BJ (cell line): ENCODE data around the gene ERBIN. TPM values are rescaled to one million over a fixed set of nuclear protein-coding genes. Genes with fewer than 3 reads are reported as not detected.
"Not testable (repeated sequence)": the region's sequence is repeated elsewhere in the genome, so short reads cannot be mapped to it uniquely, and the experiment has no call there.

Experiments used
- CTCF ChIA-PET: fragments of 350-600 bp; formaldehyde crosslinking; extraction: SDS; loops from one replicate; lab custom pipeline; 2021; ENCODE audit warnings: antibody characterized with exemption, inconsistent platforms; lab: Yijun Ruan, JAX
- POLR2A ChIA-PET: fragments of 300-600 bp; sonication (Branson Sonifier 250); formaldehyde crosslinking; extraction: SDS; loops from one replicate; lab custom pipeline; 2021; ENCODE audit warnings: antibody characterized with exemption; lab: Charles Lee
- DNase-seq: peaks from one replicate; pipeline ENCODE4 v3.0.0-alpha.2; 2011; ENCODE audit warnings: low read depth
- H3K27me3 ChIP-seq: 2 replicates; pipeline ENCODE4 v1.6.0; 2011; ENCODE audit warnings: low read length; ENCODE audit not compliant: control insufficient read depth, insufficient read depth
- H3K36me3 ChIP-seq: 2 replicates; pipeline ENCODE4 v1.5.1; 2011; ENCODE audit warnings: low read length; ENCODE audit not compliant: control insufficient read depth, insufficient read depth
- H3K4me3 ChIP-seq: 2 replicates; pipeline ENCODE4 v1.5.1; 2011; ENCODE audit warnings: low read depth, mild to moderate bottlenecking, control low read depth, low read length
- polyA plus RNA-seq: library from polyadenylated mRNA; depleted of rRNA; stranded (reverse); fragments of >200 nt; gene quantifications from 2 replicates; pipeline ENCODE4 v1.2.3, GENCODE V29; 2011
- TF ChIP-seq, protein P1 (sequence below): IDR thresholded peaks from 2 replicates; pipeline ENCODE4 v1.5.1; 2011; ENCODE audit warnings: low read depth, mild to moderate bottlenecking, control low read depth, inconsistent platforms, low read length, moderate library complexity; ENCODE audit not compliant: insufficient read depth

ERBIN gene
- polyA plus RNA-seq, 1 experiment: 26.0 TPM

DNA sequence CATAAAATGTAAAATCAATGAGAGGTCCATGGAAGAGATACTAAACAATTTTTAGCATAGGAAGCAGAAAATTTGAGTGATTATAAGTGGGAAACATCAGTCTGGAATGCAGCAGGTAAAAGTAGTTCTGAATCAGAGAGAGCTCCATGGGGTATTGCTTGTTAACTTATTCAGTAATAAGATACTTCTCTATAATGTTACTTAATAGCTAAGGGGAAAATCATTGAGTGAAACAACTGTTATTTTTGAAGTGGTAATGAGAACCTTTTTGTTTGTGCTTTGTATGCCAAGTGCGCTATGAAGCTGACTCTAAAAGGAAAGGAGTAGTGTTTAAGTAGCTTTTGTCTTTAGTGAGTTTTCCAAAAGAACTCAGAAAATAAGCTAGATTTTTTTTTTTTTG, 95.2 kb downstream of the ERBIN start:
- Histone ChIP-seq H3K4me3 (no peak overlapping the region), H3K27me3 (no peaks in the 10 kb centered on the region), H3K36me3 (no peaks in the 10 kb centered on the region; the same call in 1 of the 2 replicates)
- TF ChIP-seq, protein P1, sequence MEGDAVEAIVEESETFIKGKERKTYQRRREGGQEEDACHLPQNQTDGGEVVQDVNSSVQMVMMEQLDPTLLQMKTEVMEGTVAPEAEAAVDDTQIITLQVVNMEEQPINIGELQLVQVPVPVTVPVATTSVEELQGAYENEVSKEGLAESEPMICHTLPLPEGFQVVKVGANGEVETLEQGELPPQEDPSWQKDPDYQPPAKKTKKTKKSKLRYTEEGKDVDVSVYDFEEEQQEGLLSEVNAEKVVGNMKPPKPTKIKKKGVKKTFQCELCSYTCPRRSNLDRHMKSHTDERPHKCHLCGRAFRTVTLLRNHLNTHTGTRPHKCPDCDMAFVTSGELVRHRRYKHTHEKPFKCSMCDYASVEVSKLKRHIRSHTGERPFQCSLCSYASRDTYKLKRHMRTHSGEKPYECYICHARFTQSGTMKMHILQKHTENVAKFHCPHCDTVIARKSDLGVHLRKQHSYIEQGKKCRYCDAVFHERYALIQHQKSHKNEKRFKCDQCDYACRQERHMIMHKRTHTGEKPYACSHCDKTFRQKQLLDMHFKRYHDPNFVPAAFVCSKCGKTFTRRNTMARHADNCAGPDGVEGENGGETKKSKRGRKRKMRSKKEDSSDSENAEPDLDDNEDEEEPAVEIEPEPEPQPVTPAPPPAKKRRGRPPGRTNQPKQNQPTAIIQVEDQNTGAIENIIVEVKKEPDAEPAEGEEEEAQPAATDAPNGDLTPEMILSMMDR: no peak
- POLR2A ChIA-PET: no interaction called here
- no peak for DNase-seq
- CTCF ChIA-PET: interaction anchor here (0.7 to 1.2 kb wide), 2 partner anchors 58 to 133 kb away, joined by 3 read pairs; no protein-coding TSS in a partner anchor

DNA sequence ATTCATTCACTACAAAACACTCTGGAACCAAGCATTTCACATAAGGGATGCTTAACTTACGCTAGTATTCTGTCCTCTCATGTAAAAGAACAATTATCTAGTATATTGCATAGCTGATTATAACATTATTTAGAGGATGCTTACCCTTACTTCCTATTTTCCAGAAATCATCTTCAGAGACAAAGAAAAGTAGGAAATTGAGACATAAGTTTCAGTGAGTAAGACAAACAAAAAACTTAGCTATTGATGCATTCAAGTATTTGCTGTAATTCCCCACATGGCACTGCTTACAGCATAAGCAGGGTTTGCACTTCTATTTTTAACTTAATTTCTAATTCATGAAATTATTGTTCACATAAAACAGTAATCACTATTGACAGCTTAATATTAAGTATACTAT, 112.9 kb downstream of the ERBIN start:
- ChIA-PET CTCF (no interaction called here), POLR2A (no interaction called here)
- Histone ChIP-seq H3K4me3 (no peak overlapping the region), H3K36me3 (peaks cover 3% of the 10 kb centered on the region; the same call in 1 of the 2 replicates), H3K27me3 (no peaks in the 10 kb centered on the region)
- DNase-seq: no peak
- TF ChIP-seq, protein P1: no peak

DNA sequence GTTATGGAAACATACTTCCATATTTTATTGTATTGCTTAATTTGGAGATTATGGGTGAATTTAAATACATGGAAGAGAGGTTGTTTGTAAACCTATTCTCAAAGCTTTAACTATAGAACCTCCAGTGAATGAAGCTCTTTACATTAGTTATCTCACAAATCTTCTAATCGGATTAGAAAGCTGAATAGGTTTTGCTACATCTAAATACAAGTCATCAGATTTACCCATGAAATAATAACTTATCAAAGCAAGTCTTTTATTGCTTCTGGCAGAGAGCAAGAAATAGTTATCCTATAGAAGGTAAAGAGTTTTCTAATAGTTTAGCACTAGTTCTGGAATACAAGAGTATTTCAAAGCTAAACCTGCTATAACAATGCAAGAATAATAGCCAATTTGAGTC, 113.3 kb downstream of the ERBIN start:
- ChIA-PET CTCF (no interaction called here), POLR2A (no interaction called here)
- H3K27me3 ChIP-seq: no peaks in the 10 kb centered on the region
- DNase-seq: no peak
- H3K4me3 ChIP-seq: no peak overlapping the region
- TF ChIP-seq, protein P1: no peak
- H3K36me3 ChIP-seq: peaks cover 3% of the 10 kb centered on the region; the same call in 1 of the 2 replicates

DNA sequence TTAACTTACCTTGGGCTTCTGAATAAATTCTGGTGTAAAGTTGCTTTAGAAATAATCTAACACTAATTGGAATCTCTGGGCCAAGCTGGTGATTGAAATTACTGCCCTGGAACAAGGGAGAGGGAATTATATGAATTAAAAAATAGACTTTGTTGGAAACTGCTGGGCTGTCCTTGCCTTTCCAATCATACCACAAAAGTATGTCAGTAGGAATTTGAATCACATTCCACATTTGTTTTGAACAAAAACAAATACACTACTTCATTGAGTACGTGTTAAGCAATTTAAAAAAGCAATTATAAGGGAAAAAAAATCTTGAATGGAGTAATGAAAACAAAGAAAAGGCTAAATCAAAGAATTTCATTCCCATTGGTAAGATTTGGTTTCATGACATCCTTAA, 115.3 kb downstream of the ERBIN start:
- DNase-seq: no peak
- peaks cover 4% of the 10 kb centered on the region for H3K36me3 ChIP-seq
- ChIA-PET POLR2A (no interaction called here), CTCF (no interaction called here)
- H3K4me3 ChIP-seq: no peak overlapping the region
- TF ChIP-seq, protein P1: no peak
- no peaks in the 10 kb centered on the region for H3K27me3 ChIP-seq

DNA sequence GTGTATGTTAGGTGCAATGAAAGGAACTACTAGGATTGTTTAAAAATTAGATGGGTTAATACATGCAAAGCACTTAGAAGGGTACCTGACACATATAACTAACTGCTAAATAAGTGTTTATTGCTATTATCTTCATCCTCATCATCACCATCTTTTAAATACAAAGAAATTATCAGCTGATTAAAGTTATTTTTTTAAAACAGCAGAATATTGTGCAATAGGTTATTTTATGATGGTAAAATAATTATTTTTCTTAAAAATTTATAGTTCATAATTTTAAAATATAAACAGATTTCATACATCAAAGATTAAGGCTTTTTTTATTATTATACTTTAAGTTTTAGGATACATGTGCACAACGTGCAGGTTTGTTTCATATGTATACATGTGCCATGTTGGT, 130.9 kb downstream of the ERBIN start:
- peaks cover 1% of the 10 kb centered on the region; the same call in 1 of the 2 replicates for H3K36me3 ChIP-seq
- TF ChIP-seq, protein P1: no peak
- H3K27me3 ChIP-seq: no peaks in the 10 kb centered on the region
- CTCF ChIA-PET: no interaction called here
- POLR2A ChIA-PET: no interaction called here
- no peak for DNase-seq
- H3K4me3 ChIP-seq: no peak overlapping the region

DNA sequence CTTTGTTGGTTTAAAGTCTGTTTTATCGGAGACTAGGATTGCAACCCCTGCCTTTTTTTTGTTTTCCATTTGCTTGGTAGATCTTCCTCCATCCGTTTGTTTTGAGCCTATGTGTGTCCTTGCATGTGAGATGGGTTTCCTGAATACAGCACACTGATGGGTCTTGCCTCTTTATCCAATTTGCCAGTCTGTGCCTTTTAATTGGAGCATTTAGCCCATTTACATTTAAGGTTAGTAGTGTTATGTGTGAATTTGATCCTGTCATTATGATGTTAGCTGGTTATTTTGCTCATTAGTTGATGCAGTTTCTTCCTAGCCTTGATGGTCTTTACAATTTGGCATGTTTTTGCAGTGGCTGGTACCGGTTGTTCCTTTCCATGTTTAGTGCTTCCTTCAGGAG, 134.9 kb downstream of the ERBIN start:
- H3K4me3 ChIP-seq, CTCF ChIA-PET, H3K27me3 ChIP-seq, H3K36me3 ChIP-seq, POLR2A ChIA-PET, DNase-seq: not testable (repeated sequence)

DNA sequence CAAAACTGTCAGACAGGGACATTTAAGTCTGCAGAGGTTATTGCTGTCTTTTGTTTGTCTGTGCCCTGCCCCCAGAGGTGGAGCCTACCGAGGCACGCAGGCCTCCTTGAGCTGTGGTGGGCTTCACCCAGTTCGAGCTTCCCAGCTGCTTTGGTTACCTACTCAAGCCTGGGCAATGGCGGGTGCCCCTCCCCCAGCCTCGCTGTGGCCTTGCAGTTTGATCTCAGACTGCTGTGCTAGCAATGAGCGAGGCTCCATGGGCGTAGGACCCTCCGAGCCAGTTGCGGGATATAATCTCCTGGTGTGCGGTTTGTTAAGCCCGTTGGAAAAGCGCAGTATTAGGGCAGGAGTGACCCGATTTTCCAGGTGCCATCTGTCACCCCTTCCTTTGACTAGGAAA, 136.7 kb downstream of the ERBIN start:
- DNase-seq, H3K27me3 ChIP-seq, CTCF ChIA-PET, POLR2A ChIA-PET, H3K36me3 ChIP-seq, H3K4me3 ChIP-seq: not testable (repeated sequence)
